HEK293 (cell line): ENCODE data around the gene F10.

Experiments used
- CTCF ChIA-PET: fragments of 350-600 bp; formaldehyde crosslinking; extraction: SDS; loops from one replicate; lab custom pipeline; 2021; ENCODE audit warnings: antibody characterized with exemption; lab: Yijun Ruan, JAX
- POLR2A ChIA-PET: fragments of 300-600 bp; formaldehyde crosslinking; extraction: SDS; loops from one replicate; lab custom pipeline; 2020; ENCODE audit warnings: antibody characterized with exemption, inconsistent platforms; lab: Yijun Ruan, JAX
- H3K27ac ChIP-seq: fragments of 200-500 bp; sonication (Bioruptor generic); 2 replicates; pipeline ENCODE4 v1.5.1; 2014; ENCODE audit warnings: low read depth, low read length, control low read depth, inconsistent platforms; ENCODE audit errors: extremely low read depth
- H3K36me3 ChIP-seq, 2 experiments: fragments of 200-500 bp in 1 of 2; sonication (Bioruptor generic) in 1 of 2; 1 replicate in 1 of 2; 2 replicates in 1 of 2; pipeline ENCODE4 v1.5.1; 2014 to 2017; ENCODE audit warnings: inconsistent platforms in 2 of 2, low read length in 2 of 2; ENCODE audit not compliant: control insufficient read depth in 2 of 2, insufficient read depth in 1 of 2
- H3K4me1 ChIP-seq: fragments of 200-500 bp; sonication (Bioruptor generic); 2 replicates; pipeline ENCODE4 v1.5.1; 2014; ENCODE audit warnings: mild to moderate bottlenecking, low read length, inconsistent platforms; ENCODE audit not compliant: control insufficient read depth, insufficient read depth
- H3K4me3 ChIP-seq: 2 replicates; pipeline ENCODE4 v1.5.1; 2011; ENCODE audit warnings: low read depth, mild to moderate bottlenecking, control low read depth, low read length, moderate library complexity
- H3K9me3 ChIP-seq: fragments of 200-500 bp; sonication (Bioruptor generic); 2 replicates; pipeline ENCODE4 v1.5.1; 2014; ENCODE audit warnings: low read depth, low read length, inconsistent platforms; ENCODE audit not compliant: control insufficient read depth, insufficient read depth
- AEBP2 ChIP-seq: fragments of 450-650 bp; formaldehyde crosslinking; IDR thresholded peaks from 2 replicates; pipeline ENCODE4 v1.5.1; 2016; ENCODE audit warnings: missing biosample characterization, missing genetic modification characterization, borderline replicate concordance
- ATF2 ChIP-seq: fragments of 450-650 bp; formaldehyde crosslinking; IDR thresholded peaks from 2 replicates; pipeline ENCODE4 v1.5.1; 2016; ENCODE audit warnings: missing biosample characterization, missing genetic modification characterization, low read depth
- HOXD13 ChIP-seq: sonication (generic); formaldehyde crosslinking; IDR thresholded peaks from 2 replicates; pipeline ENCODE4 v1.8.0; 2022; ENCODE audit warnings: missing genetic modification reagents, borderline replicate concordance
- KLF7 ChIP-seq: fragments of 450-650 bp; formaldehyde crosslinking; IDR thresholded peaks from 2 replicates; pipeline ENCODE4 v1.5.1; 2016; ENCODE audit warnings: missing biosample characterization, missing genetic modification characterization, borderline replicate concordance
- PBX3 ChIP-seq: sonication (generic); formaldehyde crosslinking; IDR thresholded peaks from 2 replicates; pipeline ENCODE4 v1.8.1; 2022; ENCODE audit warnings: mild to moderate bottlenecking, moderate library complexity, missing genetic modification reagents
- SALL2 ChIP-seq: fragments of 450-650 bp; formaldehyde crosslinking; IDR thresholded peaks from 2 replicates; pipeline ENCODE4 v1.5.0; 2017; ENCODE audit warnings: missing biosample characterization, mild to moderate bottlenecking, missing genetic modification characterization, borderline replicate concordance
- TCF7L2 ChIP-seq: IDR thresholded peaks from 2 replicates; pipeline ENCODE4 v1.6.1; 2011; ENCODE audit warnings: low read depth, mild to moderate bottlenecking, inconsistent platforms, low read length, moderate library complexity, borderline replicate concordance
- ZBTB26 ChIP-seq: fragments of 450-650 bp; formaldehyde crosslinking; optimal IDR thresholded peaks from 2 replicates; pipeline ENCODE3; 2016; ENCODE audit warnings: missing biosample characterization, mild to moderate bottlenecking, missing genetic modification characterization
- ZBTB7A ChIP-seq: fragments of 450-650 bp; formaldehyde crosslinking; IDR thresholded peaks from 2 replicates; pipeline ENCODE4 v1.5.1; 2016; ENCODE audit warnings: low read depth, missing biosample characterization, missing genetic modification characterization
- ZNF114 ChIP-seq: fragments of 450-650 bp; formaldehyde crosslinking; IDR thresholded peaks from 2 replicates; pipeline ENCODE4 v1.5.0; 2017; ENCODE audit warnings: missing biosample characterization, missing genetic modification characterization
- ZNF138 ChIP-seq: fragments of 450-650 bp; formaldehyde crosslinking; IDR thresholded peaks from 2 replicates; pipeline ENCODE4 v1.5.1; 2016; ENCODE audit warnings: missing biosample characterization, missing genetic modification characterization, borderline replicate concordance
- ZNF146 ChIP-seq: fragments of 450-650 bp; formaldehyde crosslinking; IDR thresholded peaks from 2 replicates; pipeline ENCODE4 v1.5.1; 2016; ENCODE audit warnings: missing biosample characterization, missing genetic modification characterization
- ZNF16 ChIP-seq: fragments of 450-650 bp; formaldehyde crosslinking; IDR thresholded peaks from 2 replicates; pipeline ENCODE4 v1.5.1; 2016; ENCODE audit warnings: low read depth, missing biosample characterization, missing genetic modification characterization
- ZNF211 ChIP-seq: fragments of 450-650 bp; formaldehyde crosslinking; IDR thresholded peaks from 2 replicates; pipeline ENCODE4 v1.5.1; 2016; ENCODE audit warnings: low read depth, missing biosample characterization, missing genetic modification characterization
- ZNF223 ChIP-seq: fragments of 450-650 bp; formaldehyde crosslinking; IDR thresholded peaks from 2 replicates; pipeline ENCODE4 v1.5.1; 2016; ENCODE audit warnings: missing biosample characterization, missing genetic modification characterization
- ZNF274 ChIP-seq, 2 experiments: fragments of 200-500 bp in 1 of 2; fragments of 450-650 bp in 1 of 2; sonication (Bioruptor generic) in 1 of 2; formaldehyde crosslinking in 1 of 2; IDR thresholded peaks; 2 replicates each; pipeline versions ENCODE4 v1.5.1 to v1.6.1; 2014 to 2016; ENCODE audit warnings: borderline replicate concordance in 1 of 2, inconsistent platforms in 1 of 2, low read length in 1 of 2, missing biosample characterization in 1 of 2, missing genetic modification characterization in 1 of 2
- ZNF280D ChIP-seq: fragments of 450-650 bp; formaldehyde crosslinking; IDR thresholded peaks from 2 replicates; pipeline ENCODE4 v1.5.1; 2016; ENCODE audit warnings: missing biosample characterization, missing genetic modification characterization
- ZNF362 ChIP-seq: fragments of 450-650 bp; formaldehyde crosslinking; IDR thresholded peaks from 2 replicates; pipeline ENCODE4 v1.5.1; 2016; ENCODE audit warnings: missing biosample characterization, missing genetic modification characterization
- ZNF394 ChIP-seq: fragments of 450-650 bp; formaldehyde crosslinking; IDR thresholded peaks from 2 replicates; pipeline ENCODE4 v1.5.1; 2016; ENCODE audit warnings: missing biosample characterization, missing genetic modification characterization, mild to moderate bottlenecking, moderate library complexity, borderline replicate concordance
- ZNF544 ChIP-seq: fragments of 450-650 bp; formaldehyde crosslinking; IDR thresholded peaks from 2 replicates; pipeline ENCODE4 v1.5.0; 2017; ENCODE audit warnings: missing biosample characterization, missing genetic modification characterization
- ZNF561 ChIP-seq: fragments of 450-650 bp; IDR thresholded peaks from 2 replicates; pipeline ENCODE4 v1.5.1; 2018; ENCODE audit warnings: missing biosample characterization, missing genetic modification characterization, borderline replicate concordance
- ZNF639 ChIP-seq: fragments of 450-650 bp; formaldehyde crosslinking; IDR thresholded peaks from 2 replicates; pipeline ENCODE4 v1.5.1; 2016; ENCODE audit warnings: missing biosample characterization, missing genetic modification characterization
- ZSCAN16 ChIP-seq: fragments of 450-650 bp; formaldehyde crosslinking; IDR thresholded peaks from 2 replicates; pipeline ENCODE4 v1.5.1; 2016; ENCODE audit warnings: missing biosample characterization, missing genetic modification characterization

The F10 gene

GRCh38 chr13:113176822-113177221 lies 54.2 kb downstream of the F10 start (continued):
- TF ChIP-seq ZNF280D (tag by site-specific recombination): no peak
- TF ChIP-seq ATF2: no peak
- TF ChIP-seq ZNF561 (tag by site-specific recombination): no peak
- TF ChIP-seq ZNF223 (tag by site-specific recombination): no peak

- H3K4me3 ChIP-seq: no peak overlapping the region
- no peaks in the 10 kb centered on the region for H3K4me1 ChIP-seq
- no peak for TF ChIP-seq ZSCAN16
- TF ChIP-seq SALL2: no peak
- TF ChIP-seq PBX3 (CRISPR knock-in tag): no peak
- TF ChIP-seq ZNF211 (tag by site-specific recombination): no peak
- no peak for TF ChIP-seq ZBTB26 (tag by site-specific recombination)
- no peak for TF ChIP-seq ZNF362 (tag by site-specific recombination)
- TF ChIP-seq HOXD13 (CRISPR knock-in tag): no peak
- TF ChIP-seq KLF7 (tag by site-specific recombination): no peak
- TF ChIP-seq ZNF274 (IDR thresholded peaks at IDR 0.05; ENCODE audit: low read length): no peak
- TF ChIP-seq ZNF274 (tag by site-specific recombination; IDR thresholded peaks at IDR 0.05; ENCODE audit: borderline replicate concordance): no peak
- no peak for TF ChIP-seq ZNF16 (tag by site-specific recombination)
- TF ChIP-seq ZNF146 (tag by site-specific recombination): no peak
- no peak for TF ChIP-seq ZNF114
- TF ChIP-seq ZNF138 (tag by site-specific recombination): no peak
- TF ChIP-seq ZNF639: no peak
- no peak for TF ChIP-seq ZNF544 (tag by site-specific recombination)
- no peak for TF ChIP-seq ZBTB7A
- TF ChIP-seq ZNF394 (tag by site-specific recombination): no peak
- TF ChIP-seq TCF7L2: no peak
- no peak for TF ChIP-seq AEBP2 (tag by site-specific recombination)
- ChIA-PET CTCF (interaction anchor here (0.6 to 0.9 kb wide), 2 partner anchors 19 to 42 kb away, joined by 4 to 5 read pairs; no protein-coding TSS in a partner anchor), POLR2A (no interaction called here)
- no peaks in the 10 kb centered on the region for H3K9me3 ChIP-seq
- peaks cover 4 to 77% of the 10 kb centered on the region in 2 experiments; a peak in 2 of 3 replicates for H3K36me3 ChIP-seq
- H3K27ac ChIP-seq: no peak overlapping the region
These were observed 55.7 kb downstream of the F10 start for GRCh38 chr13:113178070-113178895.
